Left kidney (tissue), 2 donors: ENCODE results near the gene CIB2. TPM values are rescaled to one million over a fixed set of nuclear protein-coding genes. Genes with fewer than 3 reads are reported as not detected.

Source experiments
- DNase-seq: peaks from one replicate; pipeline ENCODE4 v3.0.0-alpha.2; 2013
- polyA plus RNA-seq: library from polyadenylated mRNA; unstranded; fragments of 120-200 nt; gene quantifications from one replicate; pipeline ENCODE4 v1.2.1, GENCODE V29; 2013; ENCODE audit not compliant: insufficient read length

Gene CIB2
- polyA plus RNA-seq, 1 donor: 35.2 TPM

DNA sequence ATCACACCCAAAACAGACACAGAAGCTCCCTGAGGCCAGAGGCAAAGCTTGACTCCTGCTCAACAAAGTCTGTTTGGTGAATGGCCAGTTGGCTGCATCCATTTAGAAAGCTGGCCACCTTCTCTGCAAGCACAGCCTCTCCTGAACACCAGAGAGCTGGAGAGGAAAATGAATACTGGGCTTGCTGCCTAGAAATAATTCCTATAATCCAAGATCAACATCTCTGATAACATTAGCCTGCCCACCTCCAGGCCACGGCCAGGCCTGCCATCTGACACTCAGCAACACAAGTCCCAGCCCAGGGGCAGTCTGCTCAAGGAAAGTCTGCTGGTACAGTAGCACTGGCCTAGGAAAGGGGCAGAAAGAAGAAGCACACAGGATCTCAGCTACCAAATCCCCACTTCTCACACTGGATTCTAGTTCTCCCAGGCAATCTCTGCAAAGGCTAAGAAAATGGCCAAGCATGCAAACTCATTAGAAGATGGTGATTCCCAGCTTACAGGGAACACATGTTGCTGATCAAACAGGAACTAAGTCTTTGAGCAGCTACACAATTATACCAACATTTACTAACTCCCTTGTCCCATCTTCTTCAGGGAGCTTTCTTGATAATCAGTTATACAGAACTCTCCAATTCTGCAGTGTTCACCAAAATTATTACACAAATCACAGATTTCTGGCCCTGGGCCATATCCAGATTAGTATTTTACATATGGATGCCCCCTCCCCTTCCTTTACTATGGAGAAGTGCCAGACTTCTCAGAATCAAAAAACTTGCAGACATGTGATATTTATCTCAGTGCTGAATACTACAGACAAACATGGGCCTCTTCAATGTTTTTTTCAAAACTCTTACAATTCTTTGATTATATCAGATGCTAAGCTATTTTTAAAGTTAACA, 63.7 kb downstream of the CIB2 start:
- no peak for DNase-seq

DNA sequence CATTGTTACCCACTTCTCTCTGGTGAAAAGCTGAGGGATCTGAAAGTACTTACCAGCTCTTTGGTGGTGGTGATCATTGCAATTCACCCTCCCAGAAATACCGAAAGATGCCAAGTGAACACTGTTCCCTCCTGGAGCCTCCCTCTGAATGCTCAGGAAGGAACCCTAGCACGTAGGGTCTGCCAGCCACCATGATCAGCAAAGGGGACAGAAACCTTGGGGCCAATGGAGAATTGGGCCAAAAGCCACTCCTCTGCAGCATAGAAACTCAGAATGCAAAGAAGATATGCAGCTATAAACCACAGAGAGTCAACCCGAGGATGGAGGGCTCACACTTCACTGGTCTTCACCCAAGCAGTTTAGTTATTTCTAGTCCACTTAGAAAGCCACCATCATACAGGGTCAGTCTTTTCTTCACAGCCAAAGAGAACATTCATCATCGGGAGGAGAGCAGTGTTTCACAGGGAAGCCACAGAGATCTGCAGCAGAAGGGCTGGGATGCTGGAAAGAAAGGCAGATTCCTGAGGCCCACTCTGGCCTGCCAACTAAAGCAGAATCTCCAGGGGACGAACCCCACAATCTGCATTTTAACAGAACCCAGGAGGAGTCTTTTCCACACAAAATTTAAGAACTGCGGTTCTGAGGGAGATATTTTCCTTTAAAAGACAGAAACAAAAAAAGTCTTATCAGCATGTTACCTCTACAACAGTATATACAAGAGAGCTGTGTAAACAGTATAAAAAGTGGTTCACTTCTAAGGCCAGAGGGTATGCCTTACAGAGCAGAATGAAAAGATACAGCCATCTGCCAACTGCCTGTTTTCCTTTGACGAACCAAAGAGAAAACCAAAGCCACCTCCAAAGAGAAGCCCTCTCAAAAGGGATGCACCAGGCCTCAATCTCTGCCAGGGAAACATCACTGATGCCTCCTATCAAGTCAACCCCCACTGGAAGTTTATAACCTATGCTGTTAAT, 65.0 kb downstream of the CIB2 start:
- DNase-seq: no peak

DNA sequence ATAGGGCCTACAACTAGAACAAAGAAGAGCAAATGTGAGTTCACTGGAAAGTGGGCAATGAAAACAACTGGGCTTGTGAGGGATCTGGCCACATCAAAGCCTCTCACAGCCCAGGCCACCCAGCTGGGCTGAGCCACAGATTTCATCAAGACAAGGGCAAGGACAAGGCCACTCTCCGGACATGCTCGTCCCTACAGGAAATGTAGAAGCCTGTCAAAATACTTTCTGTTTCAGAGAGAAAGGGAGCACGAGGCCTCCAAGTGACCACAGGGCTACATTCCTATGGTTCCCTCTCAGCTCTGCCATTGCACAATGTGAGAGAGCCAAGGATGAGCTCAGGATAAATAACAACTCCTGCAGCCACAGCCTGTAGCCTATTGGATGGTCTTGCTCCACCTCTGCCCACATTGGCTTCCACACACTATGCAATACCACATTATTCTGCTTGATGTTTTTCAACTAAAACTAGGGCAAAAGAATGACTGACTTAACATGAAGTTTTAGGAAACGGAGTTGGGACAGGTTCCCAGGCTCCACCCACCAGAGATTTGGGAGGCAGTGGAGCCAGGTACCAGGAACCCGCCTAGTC, 65.9 kb downstream of the CIB2 start:
- DNase-seq: no peak

DNA sequence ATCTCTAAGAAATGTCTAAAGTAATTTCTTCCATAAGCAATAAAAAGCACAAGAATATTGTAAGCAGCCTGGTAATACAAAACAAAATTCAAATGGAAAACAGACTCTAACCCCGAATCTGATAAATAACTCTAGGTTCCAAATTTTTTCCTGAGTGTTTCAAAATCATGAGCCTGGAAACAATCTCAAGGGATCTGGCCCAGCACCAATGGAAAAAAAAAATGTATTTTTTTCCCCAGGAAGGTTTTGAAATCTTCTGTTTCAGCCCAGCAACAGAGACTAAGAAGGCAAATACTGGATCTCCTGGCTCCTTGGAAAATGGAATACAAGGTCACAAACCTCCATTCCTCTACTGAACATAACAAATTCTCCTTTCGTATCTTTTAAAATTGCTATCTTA, 66.7 kb downstream of the CIB2 start:
- DNase-seq: no peak

DNA sequence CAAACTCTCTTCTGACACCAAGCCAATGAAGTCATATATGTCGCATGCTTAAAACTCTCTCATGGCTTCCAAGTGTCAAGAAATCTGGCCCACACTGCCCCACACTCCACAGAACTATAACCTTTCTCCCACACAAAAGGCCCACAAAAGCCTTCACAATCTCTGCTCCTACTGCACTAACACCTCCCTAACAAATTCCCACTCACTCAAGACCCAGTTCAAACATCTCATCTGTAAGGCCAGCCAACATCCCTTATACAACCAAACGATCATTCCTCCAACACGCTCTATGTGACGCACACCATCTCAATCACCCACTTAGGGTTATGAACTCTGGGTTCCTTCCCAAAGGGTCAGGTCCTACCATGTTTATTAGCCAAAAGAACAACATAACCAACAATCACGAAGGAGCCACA, 67.3 kb downstream of the CIB2 start:
- no peak for DNase-seq

DNA sequence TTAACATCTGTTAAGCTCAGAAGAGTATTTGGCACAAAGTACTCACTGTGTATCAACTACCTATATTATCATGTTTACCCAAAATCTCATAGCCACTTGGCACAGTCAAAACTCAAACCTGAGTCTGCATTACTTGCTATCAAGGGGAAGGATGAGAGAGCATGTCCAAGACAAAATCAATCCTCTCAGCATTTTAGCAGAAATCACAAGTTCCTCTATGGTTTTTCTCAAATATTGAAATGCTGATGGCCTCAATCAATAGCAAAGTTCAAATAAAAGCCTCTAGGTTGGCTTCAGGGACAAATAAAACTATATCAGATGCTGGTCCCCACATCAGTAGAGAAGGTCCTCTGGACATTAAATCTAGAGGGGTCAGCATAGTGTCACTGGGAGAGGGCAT, 68.0 kb downstream of the CIB2 start:
- no peak for DNase-seq

DNA sequence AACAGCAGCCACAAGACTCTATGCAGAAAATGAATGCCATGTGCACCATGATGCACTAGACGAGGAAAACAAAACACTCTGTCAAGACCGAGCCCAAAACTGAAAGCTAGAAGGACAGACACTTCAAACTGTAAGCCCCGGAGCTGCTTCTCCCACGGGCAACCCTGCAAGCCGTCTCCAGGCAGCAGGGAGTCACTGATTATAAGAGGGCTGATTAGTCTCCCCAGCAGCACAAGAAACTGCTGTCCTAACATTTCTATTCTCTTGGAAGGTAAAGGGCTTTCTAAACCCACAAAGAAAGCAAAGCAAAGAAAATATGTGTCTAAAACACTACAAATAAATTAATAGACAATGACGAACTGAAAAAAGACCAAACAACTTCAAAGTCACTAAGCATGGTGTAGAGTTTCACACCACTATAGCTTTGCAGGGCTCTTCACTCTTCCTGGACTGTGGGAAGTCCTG, 69.2 kb downstream of the CIB2 start:
- no peak for DNase-seq

DNA sequence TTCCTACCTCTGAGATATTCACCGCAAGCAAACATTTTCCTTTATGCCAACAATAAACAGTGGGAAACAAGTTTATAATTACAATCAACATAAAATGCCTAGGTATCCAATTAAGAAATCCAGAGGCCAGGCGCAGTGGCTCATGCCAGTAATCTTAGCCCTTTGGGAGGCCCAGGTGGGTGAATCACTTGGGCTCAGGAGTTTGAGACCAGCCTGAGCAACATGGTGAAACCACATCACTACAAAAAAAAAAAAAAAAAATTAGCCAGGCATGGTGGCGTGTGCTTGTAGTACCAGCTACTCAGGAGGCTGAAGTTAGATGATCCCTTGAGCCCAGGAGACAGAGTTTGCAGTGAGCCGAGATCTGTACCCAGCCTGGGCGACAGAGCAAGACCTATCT, 71.0 kb downstream of the CIB2 start:
- DNase-seq: no peak

DNA sequence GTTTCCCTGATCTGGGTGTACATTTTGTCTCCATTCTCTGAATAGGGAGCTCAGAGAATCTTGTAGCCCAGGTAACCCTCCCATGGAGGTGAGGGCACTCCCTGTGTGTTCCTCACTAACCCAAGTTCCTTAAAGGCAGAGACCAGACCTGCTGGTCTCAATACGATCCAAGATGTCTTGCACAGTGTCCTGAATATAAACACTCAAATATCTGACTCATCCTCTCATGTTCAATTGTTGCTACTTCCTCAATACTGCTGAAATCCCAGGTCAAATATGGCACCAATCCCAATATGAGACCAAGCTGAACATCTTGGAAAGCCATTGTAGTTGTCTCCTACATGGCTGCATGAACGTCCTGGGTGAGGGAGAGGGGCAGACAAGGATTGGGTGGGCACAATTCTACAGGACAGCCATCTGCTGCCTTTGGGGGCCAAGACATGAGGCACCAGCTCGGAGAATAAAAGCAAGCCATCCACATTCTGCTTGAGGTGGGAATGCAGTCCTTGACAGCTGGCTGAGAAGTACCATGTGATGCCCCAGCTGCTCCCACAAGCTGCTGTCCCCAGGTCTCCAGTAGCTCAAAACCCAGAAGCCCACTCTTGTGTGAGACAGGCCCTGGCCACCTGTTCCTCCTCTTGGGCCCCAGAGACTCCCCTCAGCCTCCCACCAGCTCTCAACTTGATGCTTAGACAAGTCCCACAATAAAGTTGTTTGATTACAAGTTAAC, 72.0 kb downstream of the CIB2 start:
- DNase-seq: no peak

DNA sequence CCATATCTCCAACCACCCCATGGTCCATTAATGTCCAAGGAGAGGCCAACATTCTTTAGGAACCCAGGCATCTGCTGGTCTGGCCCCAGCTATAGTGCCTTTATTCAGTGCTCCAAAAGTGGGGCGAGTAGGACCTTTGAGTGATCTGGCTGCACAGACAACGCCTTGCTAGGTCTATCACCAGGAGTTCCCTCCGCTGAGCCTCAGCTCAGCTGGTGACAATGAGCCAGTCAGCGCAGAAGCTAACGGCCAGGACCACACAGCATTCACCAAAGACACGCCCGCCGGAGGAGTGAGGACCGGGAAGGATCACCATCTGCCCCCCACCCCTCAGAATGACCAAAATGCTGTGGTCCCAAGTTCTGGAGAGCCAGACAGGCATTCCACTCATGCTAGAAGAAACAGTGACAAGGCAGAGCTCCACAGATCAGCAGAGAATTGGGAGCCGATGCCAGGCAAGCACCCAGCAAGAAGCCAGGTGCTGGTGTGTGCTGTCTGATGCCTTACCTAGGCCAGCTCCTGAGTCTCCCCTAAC, 72.8 kb downstream of the CIB2 start:
- no peak for DNase-seq

DNA sequence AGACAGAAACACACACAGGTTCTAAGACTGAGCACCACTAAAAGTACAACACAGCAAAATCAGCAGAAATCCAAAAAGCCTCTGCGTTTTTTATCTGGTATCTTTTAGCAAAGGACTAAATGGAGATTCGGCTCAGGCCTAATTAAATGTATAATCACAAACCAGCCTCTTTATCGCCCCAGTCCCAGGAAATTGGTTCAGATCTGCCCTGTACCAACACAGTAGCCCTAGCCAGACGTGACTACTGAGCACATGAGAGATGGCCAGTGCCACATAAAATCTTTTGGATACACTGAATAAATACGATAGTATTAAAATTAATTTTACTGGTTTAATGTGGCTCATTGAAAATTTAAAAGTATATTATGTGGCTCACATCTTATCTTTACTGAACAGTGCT, 73.4 kb downstream of the CIB2 start:
- no peak for DNase-seq

DNA sequence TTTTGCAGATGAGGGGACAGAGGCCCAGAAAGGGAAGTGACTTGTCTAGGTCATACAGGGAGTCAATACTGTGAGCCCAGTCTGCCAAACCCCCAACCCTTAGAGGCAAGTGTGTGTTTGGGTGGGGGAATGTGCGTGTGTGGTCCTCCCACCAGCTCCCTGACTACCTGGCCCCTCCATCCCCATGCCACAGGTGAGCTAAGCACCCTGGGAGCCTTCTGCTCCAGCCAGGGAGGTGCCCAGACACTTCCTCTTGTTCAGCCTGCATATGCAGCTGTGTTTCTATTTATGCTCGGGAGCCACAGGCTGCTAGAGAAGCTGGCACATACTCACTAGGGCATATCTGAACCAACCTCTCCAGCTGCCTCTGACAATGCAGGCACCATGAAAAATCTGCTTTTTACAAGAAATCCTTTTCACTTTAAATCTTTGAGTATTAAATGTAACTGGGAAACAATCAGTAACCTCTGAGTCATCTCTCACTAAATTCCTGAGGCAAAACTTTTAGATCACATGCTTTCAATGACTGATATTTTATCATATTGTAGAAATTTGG, 74.5 kb downstream of the CIB2 start:
- no peak for DNase-seq

DNA sequence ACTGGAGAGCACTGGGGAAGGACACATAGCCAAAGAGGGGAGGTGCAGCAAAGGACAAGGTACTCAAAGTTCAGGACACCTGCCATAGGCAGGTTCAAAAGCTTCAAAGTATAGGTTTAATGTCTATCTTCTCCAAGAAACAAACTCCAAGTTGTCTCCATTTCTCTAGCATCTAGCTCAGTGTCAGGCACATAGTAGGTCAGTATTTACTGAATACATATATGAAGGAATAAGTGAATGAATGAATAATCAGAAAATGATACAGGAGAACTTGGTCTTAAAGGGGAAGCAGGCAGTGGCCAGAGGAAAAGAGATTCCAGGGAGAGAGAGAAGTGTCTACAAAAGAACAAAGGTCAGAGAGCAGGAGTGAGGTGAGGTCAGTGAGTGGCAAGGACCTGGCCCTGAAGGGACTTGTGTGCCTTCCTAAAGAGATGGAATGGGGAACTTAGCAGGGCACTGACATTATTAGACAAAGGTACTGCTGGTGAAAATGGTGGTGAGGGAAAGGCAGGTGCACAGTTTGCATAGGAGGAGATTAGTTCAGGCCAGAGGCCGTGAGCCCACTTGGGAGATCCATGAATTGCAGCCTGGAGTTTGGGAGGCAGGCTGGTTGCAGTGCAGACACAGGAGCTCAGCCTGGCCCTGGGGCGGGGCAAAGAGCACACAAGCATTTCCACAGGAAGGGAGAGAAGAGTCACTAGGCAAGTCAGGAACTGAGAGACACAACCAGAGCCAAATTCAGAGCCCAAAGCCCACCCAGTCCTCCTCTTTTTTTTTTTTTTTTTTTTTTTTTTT, 75.1 kb downstream of the CIB2 start:
- DNase-seq: no peak

DNA sequence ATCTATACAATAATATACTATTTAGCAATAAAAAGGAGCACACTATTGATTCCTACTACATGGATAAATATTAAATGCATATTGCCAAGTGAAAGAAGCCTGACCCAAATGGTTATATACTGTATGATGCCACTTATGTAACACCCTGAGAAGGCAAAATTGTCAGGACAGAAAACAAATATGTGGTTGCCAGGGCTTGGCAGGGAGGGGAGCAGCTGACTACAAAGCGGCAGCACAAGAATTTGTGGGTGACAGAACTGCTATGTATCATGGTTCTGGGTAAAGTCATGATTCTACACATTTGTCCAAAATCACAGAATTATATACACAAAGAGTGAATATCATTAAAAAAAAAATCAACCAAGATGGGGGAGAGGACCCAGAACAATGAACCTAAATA, 76.3 kb downstream of the CIB2 start:
- DNase-seq: no peak

Other genes starting within 250 kb of the CIB2 start
- gene TBC1D2B, start 53.7 kb downstream of the CIB2 start, polyA plus RNA-seq: 30.8 TPM
- gene SH2D7, start 38.9 kb downstream of the CIB2 start, polyA plus RNA-seq: 0.98 TPM
- gene IDH3A, start 17.9 kb upstream of the CIB2 start, polyA plus RNA-seq: 62.4 TPM
- gene ACSBG1, start 103.1 kb upstream of the CIB2 start, polyA plus RNA-seq: 1.4 TPM
- gene DNAJA4, start 133.1 kb upstream of the CIB2 start, polyA plus RNA-seq: 37.6 TPM
- 131 TPM for gene SKIC8, start 168.2 kb upstream of the CIB2 start, polyA plus RNA-seq
- gene CRABP1, start 208.9 kb upstream of the CIB2 start, polyA plus RNA-seq: 32.3 TPM